DND-41 (cell line): Measurements from ENCODE around the gene DUSP8.

Experiments
- CTCF ChIP-seq: IDR thresholded peaks from 2 replicates; pipeline ENCODE4 v1.5.1; 2012; ENCODE audit warnings: borderline replicate concordance, low read length, moderate library complexity, mild to moderate bottlenecking; ENCODE audit not compliant: poor library complexity, severe bottlenecking; ENCODE audit errors: extremely low read depth
- EZH2 ChIP-seq: IDR thresholded peaks from 3 replicates; pipeline ENCODE4 v1.6.1; 2012; ENCODE audit warnings: borderline replicate concordance, low read depth, mild to moderate bottlenecking, moderate library complexity, low read length, inconsistent platforms; ENCODE audit not compliant: severe bottlenecking

GRCh38 chr11:1504138-1504537, 67.9 kb downstream of the DUSP8 start:
- TF ChIP-seq CTCF (no peak), EZH2 (no peak)
